A673 (cell line): ENCODE measurements around the gene ZNF692. TPM values are rescaled to one million over a fixed set of nuclear protein-coding genes. Genes with fewer than 3 reads are reported as not detected.

Source experiments
- BruUV-seq: library from RNA; stranded (reverse); fragments of 400-500 nt; replicated peaks from 2 replicates; lab custom pipeline; 2021; lab: Mats Ljungman, UMichigan
- CTCF ChIA-PET: fragments of 300-600 bp; sonication (Branson Sonifier 250); formaldehyde crosslinking; loops from one replicate; lab custom pipeline; 2022; ENCODE audit warnings: antibody characterized with exemption; lab: Charles Lee
- POLR2A ChIA-PET: fragments of 300-600 bp; sonication (Branson Sonifier 250); formaldehyde crosslinking; loops from one replicate; lab custom pipeline; 2022; ENCODE audit warnings: antibody characterized with exemption; ENCODE audit not compliant: low non-redundant PET; lab: Charles Lee
- DNase-seq: peaks from one replicate; pipeline ENCODE4 v3.0.0-alpha.2; 2015; ENCODE audit warnings: low spot score
- H3K27ac ChIP-seq: fragments of 200-600 bp; sonication (generic); 2 replicates; pipeline ENCODE4 v1.5.1; 2016; ENCODE audit warnings: mixed run types, low read depth, mild to moderate bottlenecking, mixed read lengths, antibody characterized with exemption, low read length; ENCODE audit not compliant: poor library complexity, severe bottlenecking
- H3K27me3 ChIP-seq: fragments of 200-600 bp; sonication (generic); replicated peaks from 2 replicates; pipeline ENCODE4 v1.6.1; 2017; ENCODE audit warnings: mixed run types, low read depth, mild to moderate bottlenecking, mixed read lengths, antibody characterized with exemption, low read length; ENCODE audit not compliant: insufficient read depth, poor library complexity
- H3K36me3 ChIP-seq: fragments of 200-600 bp; sonication (generic); 2 replicates; pipeline ENCODE4 v1.6.1; 2016; ENCODE audit warnings: mixed run types, mild to moderate bottlenecking, mixed read lengths, antibody characterized with exemption, low read length; ENCODE audit not compliant: insufficient read depth, poor library complexity, severe bottlenecking
- H3K4me1 ChIP-seq: fragments of 200-600 bp; sonication (generic); 2 replicates; pipeline ENCODE4 v1.6.1; 2017; ENCODE audit warnings: mixed run types, mild to moderate bottlenecking, mixed read lengths, antibody characterized with exemption, low read length; ENCODE audit not compliant: insufficient read depth, poor library complexity, severe bottlenecking
- H3K4me3 ChIP-seq: fragments of 200-600 bp; sonication (generic); 2 replicates; pipeline ENCODE4 v1.5.1; 2016; ENCODE audit warnings: low read depth, mixed run types, mild to moderate bottlenecking, mixed read lengths, low read length; ENCODE audit not compliant: poor library complexity, severe bottlenecking
- H3K9me3 ChIP-seq: fragments of 200-600 bp; sonication (generic); 2 replicates; pipeline ENCODE4 v1.6.1; 2016; ENCODE audit warnings: mixed run types, low read depth, mild to moderate bottlenecking, mixed read lengths, antibody characterized with exemption, low read length; ENCODE audit not compliant: poor library complexity, severe bottlenecking
- EZH2 ChIP-seq: fragments of 200-600 bp; sonication (generic); IDR thresholded peaks from 2 replicates; pipeline ENCODE4 v1.6.1; 2017; ENCODE audit warnings: borderline replicate concordance, low read depth, mild to moderate bottlenecking, mixed read lengths, antibody characterized with exemption, low read length; ENCODE audit not compliant: poor library complexity, severe bottlenecking
- intact Hi-C: fragments of 100-400 bp; cut with micrococcal nuclease; formaldehyde crosslinking; loops from one replicate; pipeline ENCODE4 v1.10.0; 2022; ENCODE audit not compliant: unreplicated experiment
- total RNA-seq: library from RNA; stranded (reverse); gene quantifications from 2 replicates; pipeline ENCODE4 v1.2.3, GENCODE V29; 2021
- TF ChIP-seq, protein P1 (sequence below): fragments of 300-800, 200-600 bp; sonication (generic); conservative IDR thresholded peaks from 2 replicates; pipeline ENCODE4 v1.5.1; 2017; ENCODE audit warnings: low read depth, mild to moderate bottlenecking, antibody characterized with exemption, low read length, moderate library complexity, mixed read lengths

ZNF692 gene
- total RNA-seq, 1 experiment from 2014 or later, result 64.5 TPM

- ChIA-PET POLR2A (no interaction called here), CTCF (no interaction called here)
- Histone ChIP-seq H3K27me3 (no peaks in the 10 kb centered on the region), H3K9me3 (no peaks in the 10 kb centered on the region), H3K4me3 (no peak overlapping the region), H3K27ac (no peak overlapping the region), H3K36me3 (no peaks in the 10 kb centered on the region), H3K4me1 (no peaks in the 10 kb centered on the region)
- no TSS peak for BruUV-seq
- no peak for DNase-seq
- intact Hi-C loops, result loop anchor here (5.0 kb wide), 1 partner anchor 107 kb away; the partner anchor contains the start of gene OR14I1
- TF ChIP-seq EZH2, result no peak
- TF ChIP-seq, protein P1, sequence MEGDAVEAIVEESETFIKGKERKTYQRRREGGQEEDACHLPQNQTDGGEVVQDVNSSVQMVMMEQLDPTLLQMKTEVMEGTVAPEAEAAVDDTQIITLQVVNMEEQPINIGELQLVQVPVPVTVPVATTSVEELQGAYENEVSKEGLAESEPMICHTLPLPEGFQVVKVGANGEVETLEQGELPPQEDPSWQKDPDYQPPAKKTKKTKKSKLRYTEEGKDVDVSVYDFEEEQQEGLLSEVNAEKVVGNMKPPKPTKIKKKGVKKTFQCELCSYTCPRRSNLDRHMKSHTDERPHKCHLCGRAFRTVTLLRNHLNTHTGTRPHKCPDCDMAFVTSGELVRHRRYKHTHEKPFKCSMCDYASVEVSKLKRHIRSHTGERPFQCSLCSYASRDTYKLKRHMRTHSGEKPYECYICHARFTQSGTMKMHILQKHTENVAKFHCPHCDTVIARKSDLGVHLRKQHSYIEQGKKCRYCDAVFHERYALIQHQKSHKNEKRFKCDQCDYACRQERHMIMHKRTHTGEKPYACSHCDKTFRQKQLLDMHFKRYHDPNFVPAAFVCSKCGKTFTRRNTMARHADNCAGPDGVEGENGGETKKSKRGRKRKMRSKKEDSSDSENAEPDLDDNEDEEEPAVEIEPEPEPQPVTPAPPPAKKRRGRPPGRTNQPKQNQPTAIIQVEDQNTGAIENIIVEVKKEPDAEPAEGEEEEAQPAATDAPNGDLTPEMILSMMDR, result no peak
These were observed 50.0 kb downstream of the ZNF692 start for GRCh38 chr1:248808876-248809275.

- Histone ChIP-seq H3K4me1 (no peaks in the 10 kb centered on the region), H3K4me3 (no peak overlapping the region), H3K27me3 (peaks cover 3% of the 10 kb centered on the region), H3K36me3 (no peaks in the 10 kb centered on the region), H3K27ac (no peak overlapping the region), H3K9me3 (no peaks in the 10 kb centered on the region)
- peak; percentile 52 for DNase-seq
- no TSS peak for BruUV-seq
- TF ChIP-seq EZH2, result no peak
- TF ChIP-seq, protein P1, result peak; percentile 81
- CTCF ChIA-PET, result interaction anchor here (0.9 to 1.3 kb wide), 2 partner anchors 185 to 190 kb away, joined by 3 to 5 read pairs; no protein-coding TSS in a partner anchor
- intact Hi-C loops, result loop anchor here (1.0 to 5.0 kb wide), 3 partner anchors 105 to 403 kb away; partner anchors contain the start of gene OR14I1
- POLR2A ChIA-PET, result no interaction called here
These were observed 51.7 kb downstream of the ZNF692 start for GRCh38 chr1:248807067-248807737.

GRCh38 chr1:248805876-248806275 is 53.0 kb downstream of the ZNF692 start:
- ChIA-PET POLR2A (no interaction called here), CTCF (interaction anchor here (1.3 kb wide), 1 partner anchor 188 kb away, joined by 3 read pairs; no protein-coding TSS in a partner anchor)
- Histone ChIP-seq H3K27ac (no peak overlapping the region), H3K27me3 (peaks cover 8% of the 10 kb centered on the region), H3K4me3 (no peak overlapping the region), H3K4me1 (no peaks in the 10 kb centered on the region), H3K36me3 (no peaks in the 10 kb centered on the region), H3K9me3 (no peaks in the 10 kb centered on the region)
- BruUV-seq, result no TSS peak
- no peak for DNase-seq
- TF ChIP-seq, protein P1, result no peak
- TF ChIP-seq EZH2, result no peak
- intact Hi-C loops, result loop anchor here (5.0 kb wide), 1 partner anchor 104 kb away; the partner anchor contains the start of gene OR14I1
